Measurements from ENCODE around the gene B9D2. TPM values are rescaled to one million over a fixed set of nuclear protein-coding genes. Genes with fewer than 3 reads are reported as not detected.
A peak's percentile ranks its signal among the peaks of the same experiment; 100 is the strongest.
"Not testable (repeated sequence)": the region's sequence is repeated elsewhere in the genome, so short reads cannot be mapped to it uniquely, and the experiment has no call there.

B9D2 gene
- total RNA-seq, 3 donors from 2014 or later: 4.0 to 7.3 (median 4.3) TPM

GRCh38 chr19:41410336-41411054 is 46.5 kb upstream of the B9D2 start:
- H3K4me1 ChIP-seq: peaks cover 0 to 11% of the 10 kb centered on the region in 2 donors
- no peak for TF ChIP-seq POLR2AphosphoS5 (IDR thresholded peaks at IDR 0.05)
- no peak for TF ChIP-seq CTCF (IDR thresholded peaks at IDR 0.05)
- TF ChIP-seq POLR2A (IDR thresholded peaks at IDR 0.05): no peak
- peaks cover 7% of the 10 kb centered on the region for H3K36me3 ChIP-seq
- no peaks in the 10 kb centered on the region for H3K27me3 ChIP-seq
- H3K27ac ChIP-seq: peak overlapping the region; percentile 78 to 84
- intact Hi-C loops (cut with DNase I; ENCODE audit: low total_unique reads): no loop called here
- H3K4me3 ChIP-seq: no peak overlapping the region
- no peaks in the 10 kb centered on the region for H3K9me3 ChIP-seq
- no peak for DNase-seq (ENCODE audit: low spot score in 2 of 2)

GRCh38 chr19:41409288-41409687 is 45.3 kb upstream of the B9D2 start:
- Histone ChIP-seq H3K27me3 (no peaks in the 10 kb centered on the region), H3K4me1 (peaks cover 0 to 11% of the 10 kb centered on the region in 2 donors), H3K4me3 (no peak overlapping the region), H3K9me3 (no peaks in the 10 kb centered on the region), H3K36me3 (no peaks in the 10 kb centered on the region), H3K27ac (peak overlapping the region; percentile 78 to 81)
- TF ChIP-seq CTCF (IDR thresholded peaks at IDR 0.05) (no peak), POLR2A (IDR thresholded peaks at IDR 0.05) (no peak), POLR2AphosphoS5 (IDR thresholded peaks at IDR 0.05) (no peak)
- intact Hi-C loops (cut with DNase I; ENCODE audit: low total_unique reads): no loop called here
- peak; percentile 59 to 65 for DNase-seq (ENCODE audit: low spot score in 2 of 2)

GRCh38 chr19:41408846-41409245 is 44.9 kb upstream of the B9D2 start:
- H3K4me3 ChIP-seq; H3K27me3 ChIP-seq; intact Hi-C loops (cut with DNase I; ENCODE audit: low total_unique reads); H3K9me3 ChIP-seq; DNase-seq (ENCODE audit: low spot score in 2 of 2); H3K36me3 ChIP-seq: not testable (repeated sequence)
- H3K4me1 ChIP-seq: peaks cover 0 to 11% of the 10 kb centered on the region in 2 donors
- H3K27ac ChIP-seq: peak overlapping the region; percentile 78 to 81

GRCh38 chr19:41408256-41408655 is 44.3 kb upstream of the B9D2 start:
- peaks cover 0 to 11% of the 10 kb centered on the region in 2 donors for H3K4me1 ChIP-seq
- no peaks in the 10 kb centered on the region for H3K9me3 ChIP-seq
- H3K27me3 ChIP-seq: no peaks in the 10 kb centered on the region
- no peaks in the 10 kb centered on the region for H3K36me3 ChIP-seq
- H3K27ac ChIP-seq: peak overlapping the region in 1 of 2 donors; percentile 78
- no peak for TF ChIP-seq POLR2A (IDR thresholded peaks at IDR 0.05)
- no peak for TF ChIP-seq POLR2AphosphoS5 (IDR thresholded peaks at IDR 0.05)
- intact Hi-C loops (cut with DNase I; ENCODE audit: low total_unique reads): no loop called here
- DNase-seq (ENCODE audit: low spot score in 2 of 2): no peak
- H3K4me3 ChIP-seq: no peak overlapping the region

GRCh38 chr19:41407271-41407670 is 43.3 kb upstream of the B9D2 start:
- intact Hi-C loops (cut with DNase I; ENCODE audit: low total_unique reads): no loop called here
- no peak overlapping the region for H3K4me3 ChIP-seq
- DNase-seq (ENCODE audit: low spot score in 2 of 2): no peak
- no peaks in the 10 kb centered on the region for H3K27me3 ChIP-seq
- H3K27ac ChIP-seq: no peak overlapping the region
- peaks cover 0 to 11% of the 10 kb centered on the region in 2 donors for H3K4me1 ChIP-seq
- H3K36me3 ChIP-seq: no peaks in the 10 kb centered on the region
- no peaks in the 10 kb centered on the region for H3K9me3 ChIP-seq
- TF ChIP-seq POLR2AphosphoS5 (IDR thresholded peaks at IDR 0.05): no peak
- TF ChIP-seq POLR2A (IDR thresholded peaks at IDR 0.05): no peak
- TF ChIP-seq CTCF (IDR thresholded peaks at IDR 0.05): no peak

- Histone ChIP-seq H3K36me3 (no peaks in the 10 kb centered on the region), H3K27ac (no peak overlapping the region), H3K4me3 (no peak overlapping the region), H3K4me1 (peaks cover 0 to 7% of the 10 kb centered on the region in 2 donors), H3K27me3 (no peaks in the 10 kb centered on the region), H3K9me3 (no peaks in the 10 kb centered on the region)
- intact Hi-C loops (cut with DNase I; ENCODE audit: low total_unique reads): no loop called here
- no peak for DNase-seq (ENCODE audit: low spot score in 2 of 2)
- TF ChIP-seq CTCF (IDR thresholded peaks at IDR 0.05) (no peak), POLR2AphosphoS5 (IDR thresholded peaks at IDR 0.05) (no peak), POLR2A (IDR thresholded peaks at IDR 0.05) (no peak)
Observed at GRCh38 chr19:41405776-41406175, 41.8 kb upstream of the B9D2 start.

Data from breast epithelium (tissue), 4 donors.